CD14-positive monocyte (primary cell): Measurements from ENCODE around the gene SNX30. TPM values are rescaled to one million over a fixed set of nuclear protein-coding genes. Genes with fewer than 3 reads are reported as not detected.

ENCODE experiments used
- DNase-seq, 3 donors: peaks; one replicate each; pipeline ENCODE4 v3.0.0-alpha.2; 2011 to 2022
- H2AFZ ChIP-seq: 2 replicates; pipeline ENCODE4 v1.6.0; 2012; ENCODE audit warnings: mild to moderate bottlenecking, low read depth, low read length, inconsistent platforms; ENCODE audit not compliant: insufficient read depth, poor library complexity, severe bottlenecking
- H3K27ac ChIP-seq, 2 donors: 1 replicate in 1 of 2; 2 replicates in 1 of 2; pipeline ENCODE4 v1.5.1; 2012 to 2013; ENCODE audit warnings: low read length in 2 of 2, control low read depth in 1 of 2, inconsistent platforms in 1 of 2, low read depth in 1 of 2, mild to moderate bottlenecking in 1 of 2
- H3K27me3 ChIP-seq, 2 donors: one replicate each; pipeline versions ENCODE4 v1.6.0 to v1.6.1; 2011 to 2013; ENCODE audit warnings: low read length in 2 of 2; ENCODE audit not compliant: control insufficient read depth in 2 of 2, insufficient read depth in 2 of 2
- H3K36me3 ChIP-seq, 2 donors: replicated peaks in 1 of 2; 1 replicate in 1 of 2; 2 replicates in 1 of 2; pipeline versions ENCODE4 v1.5.1 to v1.6.1; 2012 to 2013; ENCODE audit warnings: low read length in 2 of 2, control low read depth in 1 of 2, inconsistent platforms in 1 of 2, mild to moderate bottlenecking in 1 of 2; ENCODE audit not compliant: insufficient read depth in 2 of 2, control insufficient read depth in 1 of 2
- H3K4me1 ChIP-seq, 2 donors: 1 replicate in 1 of 2; 2 replicates in 1 of 2; pipeline versions ENCODE4 v1.5.1 to v1.6.1; 2012 to 2013; ENCODE audit warnings: low read length in 2 of 2, control low read depth in 1 of 2, inconsistent platforms in 1 of 2, mild to moderate bottlenecking in 1 of 2, moderate library complexity in 1 of 2; ENCODE audit not compliant: insufficient read depth in 2 of 2, control insufficient read depth in 1 of 2
- H3K4me2 ChIP-seq: replicated peaks from 2 replicates; pipeline ENCODE3; 2012; ENCODE audit warnings: low read length, moderate library complexity, mild to moderate bottlenecking; ENCODE audit not compliant: poor library complexity, severe bottlenecking; ENCODE audit errors: extremely low read depth
- H3K4me3 ChIP-seq, 3 experiments: fragments of 200-600 bp in 1 of 3; sonication (generic) in 1 of 3; replicated peaks in 1 of 3; 1 replicate in 2 of 3; 2 replicates in 1 of 3; pipeline ENCODE4 v1.5.1; 2011 to 2013; ENCODE audit warnings: low read length in 3 of 3, mild to moderate bottlenecking in 3 of 3, control low read depth in 2 of 3, low read depth in 2 of 3, inconsistent platforms in 1 of 3, moderate library complexity in 1 of 3
- H3K79me2 ChIP-seq: 2 replicates; pipeline ENCODE4 v1.6.0; 2012; ENCODE audit warnings: mild to moderate bottlenecking, control low read depth, inconsistent platforms, low read length, moderate library complexity; ENCODE audit not compliant: insufficient read depth
- H3K9ac ChIP-seq: 2 replicates; pipeline ENCODE4 v1.6.0; 2017; ENCODE audit warnings: low read length, mild to moderate bottlenecking; ENCODE audit not compliant: insufficient read depth, poor library complexity, severe bottlenecking
- H3K9me3 ChIP-seq, 2 donors: replicated peaks in 1 of 2; 1 replicate in 1 of 2; 2 replicates in 1 of 2; pipeline versions ENCODE4 v1.5.1 to v1.6.1; 2012 to 2013; ENCODE audit warnings: low read length in 2 of 2, control low read depth in 1 of 2; ENCODE audit not compliant: control insufficient read depth in 1 of 2, insufficient read depth in 1 of 2
- H4K20me1 ChIP-seq: 2 replicates; pipeline ENCODE4 v1.6.0; 2012; ENCODE audit warnings: mild to moderate bottlenecking, low read length, control low read depth, moderate library complexity; ENCODE audit not compliant: insufficient read depth
- H3K27ac Mint-ChIP-seq, 7 donors: one replicate each; pipeline ENCODE4 v1.8.0; 2020; ENCODE audit warnings: mild to moderate bottlenecking in 7 of 7, mixed read lengths in 7 of 7, moderate library complexity in 6 of 7, inconsistent platforms in 2 of 7
- H3K27me3 Mint-ChIP-seq, 3 donors: one replicate each; pipeline ENCODE4 v1.8.0; 2021 to 2022; ENCODE audit warnings: low read depth in 3 of 3, mild to moderate bottlenecking in 3 of 3, mixed read lengths in 3 of 3, moderate library complexity in 3 of 3, inconsistent platforms in 1 of 3
- H3K36me3 Mint-ChIP-seq, 2 donors: one replicate each; pipeline ENCODE4 v1.8.0; 2020; ENCODE audit warnings: mixed read lengths in 2 of 2, inconsistent platforms in 1 of 2, mild to moderate bottlenecking in 1 of 2
- H3K4me1 Mint-ChIP-seq: one replicate; pipeline ENCODE4 v1.8.0; 2020; ENCODE audit warnings: mild to moderate bottlenecking, mixed read lengths
- H3K4me3 Mint-ChIP-seq, 2 donors: one replicate each; pipeline ENCODE4 v1.8.0; 2020; ENCODE audit warnings: mild to moderate bottlenecking in 2 of 2, mixed read lengths in 2 of 2, moderate library complexity in 1 of 2
- H3K9me3 Mint-ChIP-seq, 7 donors: one replicate each; pipeline ENCODE4 v1.8.0; 2020 to 2022; ENCODE audit warnings: mixed read lengths in 7 of 7, mild to moderate bottlenecking in 6 of 7, moderate library complexity in 6 of 7, inconsistent platforms in 2 of 7
- CTCF ChIP-seq: fragments of 200-600 bp; IDR thresholded peaks from one replicate; pipeline ENCODE4 v1.8.0; 2022; ENCODE audit warnings: antibody characterized with exemption, mild to moderate bottlenecking
- WGBS: methylation state at CpG from one replicate; pipeline ENCODE4 v1.1.5; 2013; ENCODE audit warnings: missing lambda C conversion rate; ENCODE audit not compliant: insufficient coverage; 5-methylcytosine and 5-hydroxymethylcytosine counted together
- intact Hi-C, 2 donors: fragments of 100-400 bp; cut with micrococcal nuclease; formaldehyde crosslinking; loops; one replicate each; pipeline versions ENCODE4 v1.15.0 to v1.15.1; 2023
- polyA plus RNA-seq, 3 donors: library from polyadenylated mRNA; depleted of rRNA in 1 of 3; unstranded in 2 of 3; stranded (reverse) in 1 of 3; fragments of 300-500 nt in 2 of 3; fragments of >200 nt in 1 of 3; fragmentation: Illumina TruSeq in 2 of 3; gene quantifications; 1 replicate in 2 of 3; 2 replicates in 1 of 3; pipeline ENCODE4 v1.2.3, GENCODE V29; 2012 to 2021

Gene SNX30
- polyA plus RNA-seq, 3 donors: 10.3 to 31.3 (median 10.4) TPM

GRCh38 chr9:112772215-112772509, 21.6 kb downstream of the SNX30 start:
- no peaks in the 10 kb centered on the region for H3K9me3 Mint-ChIP-seq
- no peaks in the 10 kb centered on the region for H3K9me3 ChIP-seq
- peak overlapping the region in 1 of 2 donors; percentile 75 for H3K27ac ChIP-seq
- no peaks in the 10 kb centered on the region for H3K27me3 ChIP-seq
- intact Hi-C loops: no loop called here
- peaks cover 7 to 22% of the 10 kb centered on the region in 2 donors for H3K36me3 ChIP-seq
- H3K27me3 Mint-ChIP-seq: peaks cover 0 to 2% (median 0%) of the 10 kb centered on the region in 3 donors
- no peak for DNase-seq
- no peak overlapping the region for H2AFZ ChIP-seq
- peaks cover 26 to 34% of the 10 kb centered on the region in 2 donors for H3K36me3 Mint-ChIP-seq
- H3K4me3 ChIP-seq: no peak overlapping the region
- H4K20me1 ChIP-seq: peaks cover 100% of the 10 kb centered on the region
- H3K4me1 Mint-ChIP-seq: peaks cover 38% of the 10 kb centered on the region
- H3K27ac Mint-ChIP-seq: peak overlapping the region; percentile 64 to 95 (median 81)
- peaks cover 79% of the 10 kb centered on the region for H3K79me2 ChIP-seq
- H3K4me2 ChIP-seq: peak overlapping the region; percentile 16
- H3K9ac ChIP-seq: no peak overlapping the region
- peaks cover 13 to 24% of the 10 kb centered on the region in 2 donors for H3K4me1 ChIP-seq
- TF ChIP-seq CTCF: no peak
- H3K4me3 Mint-ChIP-seq: peak overlapping the region in 1 of 2 donors; percentile 67
- WGBS: 100% methylated on average over 1 of the region's 2 CpGs

GRCh38 chr9:112772551-112772950, 22.0 kb downstream of the SNX30 start:
- H3K9ac ChIP-seq: no peak overlapping the region
- peaks cover 79% of the 10 kb centered on the region for H3K79me2 ChIP-seq
- no peak overlapping the region for H3K4me3 ChIP-seq
- no peak for DNase-seq
- peaks cover 0 to 2% (median 0%) of the 10 kb centered on the region in 3 donors for H3K27me3 Mint-ChIP-seq
- H2AFZ ChIP-seq: no peak overlapping the region
- H3K27me3 ChIP-seq: no peaks in the 10 kb centered on the region
- H3K4me3 Mint-ChIP-seq: no peak overlapping the region
- WGBS: no CpG with 5 or more reads among the region's 4 CpGs
- peaks cover 26 to 34% of the 10 kb centered on the region in 2 donors for H3K36me3 Mint-ChIP-seq
- H4K20me1 ChIP-seq: peaks cover 99% of the 10 kb centered on the region
- peaks cover 7 to 22% of the 10 kb centered on the region in 2 donors for H3K36me3 ChIP-seq
- H3K9me3 Mint-ChIP-seq: no peaks in the 10 kb centered on the region
- intact Hi-C loops: no loop called here
- peak overlapping the region; percentile 16 for H3K4me2 ChIP-seq
- no peak for TF ChIP-seq CTCF
- peaks cover 38% of the 10 kb centered on the region for H3K4me1 Mint-ChIP-seq
- H3K27ac ChIP-seq: peak overlapping the region in 1 of 2 donors; percentile 75
- H3K9me3 ChIP-seq: no peaks in the 10 kb centered on the region
- H3K27ac Mint-ChIP-seq: peak overlapping the region in 4 of 7 donors; percentile 64 to 95 (median 86)
- H3K4me1 ChIP-seq: peaks cover 13 to 24% of the 10 kb centered on the region in 2 donors
